ENCODE measurements around the gene ZNF532.

The ZNF532 gene

GRCh38 chr18:58844871-58845270, 19.8 kb upstream of the ZNF532 start:
- Histone ChIP-seq H3K9ac (ENCODE audit: low read length) (no peak overlapping the region), H3K9me3 (ENCODE audit: low read length) (no peaks in the 10 kb centered on the region), H3K4me3 (ENCODE audit: low read depth, low read length, poor library complexity, severe bottlenecking) (no peak overlapping the region), H4K20me1 (ENCODE audit: insufficient read depth, low read length) (no peaks in the 10 kb centered on the region), H3F3A (ENCODE audit: insufficient read depth, low read length) (no peaks in the 10 kb centered on the region), H3K4me2 (ENCODE audit: low read length) (no peak overlapping the region), H3K27me3 (ENCODE audit: insufficient read depth, low read length) (peaks cover 1% of the 10 kb centered on the region; the same call in 1 of the 2 replicates), H3K79me2 (ENCODE audit: insufficient read depth, low read length) (no peaks in the 10 kb centered on the region), H3K27ac (ENCODE audit: low read depth, low read length, poor library complexity, severe bottlenecking) (no peak overlapping the region), H3K9me2 (ENCODE audit: low read depth, low read length) (no peaks in the 10 kb centered on the region), H3K36me3 (ENCODE audit: insufficient read depth, low read length) (peaks cover 6% of the 10 kb centered on the region; the same call in 1 of the 2 replicates), H3K4me1 (ENCODE audit: insufficient read depth, low read length, severe bottlenecking) (peaks cover 18% of the 10 kb centered on the region), H2AFZ (ENCODE audit: low read length) (no peak overlapping the region)
- TF ChIP-seq CTCF (IDR thresholded peaks at IDR 0.05; ENCODE audit: low read length) (no peak), EZH2 (IDR thresholded peaks at IDR 0.05; ENCODE audit: borderline replicate concordance, low read length) (no peak)

GRCh38 chr18:58845928-58846724, 18.6 kb upstream of the ZNF532 start:
- Histone ChIP-seq H3K4me2 (ENCODE audit: low read length) (no peak overlapping the region), H3K27me3 (ENCODE audit: insufficient read depth, low read length) (peaks cover 2% of the 10 kb centered on the region; the same call in 1 of the 2 replicates), H2AFZ (ENCODE audit: low read length) (no peak overlapping the region), H3F3A (ENCODE audit: insufficient read depth, low read length) (no peaks in the 10 kb centered on the region), H3K79me2 (ENCODE audit: insufficient read depth, low read length) (no peaks in the 10 kb centered on the region), H3K27ac (ENCODE audit: low read depth, low read length, poor library complexity, severe bottlenecking) (no peak overlapping the region), H3K4me1 (ENCODE audit: insufficient read depth, low read length, severe bottlenecking) (peaks cover 18% of the 10 kb centered on the region), H3K4me3 (ENCODE audit: low read depth, low read length, poor library complexity, severe bottlenecking) (no peak overlapping the region), H3K36me3 (ENCODE audit: insufficient read depth, low read length) (peaks cover 6% of the 10 kb centered on the region; the same call in 1 of the 2 replicates), H3K9me3 (ENCODE audit: low read length) (no peaks in the 10 kb centered on the region), H4K20me1 (ENCODE audit: insufficient read depth, low read length) (no peaks in the 10 kb centered on the region), H3K9me2 (ENCODE audit: low read depth, low read length) (no peaks in the 10 kb centered on the region), H3K9ac (ENCODE audit: low read length) (no peak overlapping the region)
- no peak for TF ChIP-seq EZH2 (IDR thresholded peaks at IDR 0.05; ENCODE audit: borderline replicate concordance, low read length)
- TF ChIP-seq CTCF (IDR thresholded peaks at IDR 0.05; ENCODE audit: low read length): no peak

- peaks cover 18% of the 10 kb centered on the region for H3K4me1 ChIP-seq (ENCODE audit: insufficient read depth, low read length, severe bottlenecking)
- H4K20me1 ChIP-seq (ENCODE audit: insufficient read depth, low read length): no peaks in the 10 kb centered on the region
- H3K9me2 ChIP-seq (ENCODE audit: low read depth, low read length): no peaks in the 10 kb centered on the region
- H3K79me2 ChIP-seq (ENCODE audit: insufficient read depth, low read length): no peaks in the 10 kb centered on the region
- peaks cover 6% of the 10 kb centered on the region; the same call in 1 of the 2 replicates for H3K36me3 ChIP-seq (ENCODE audit: insufficient read depth, low read length)
- H3K9ac ChIP-seq (ENCODE audit: low read length): peak overlapping the region; percentile 14; the same call in 1 of the 2 replicates
- TF ChIP-seq CTCF (IDR thresholded peaks at IDR 0.05; ENCODE audit: low read length): no peak
- TF ChIP-seq EZH2 (IDR thresholded peaks at IDR 0.05; ENCODE audit: borderline replicate concordance, low read length): no peak
- H3K27ac ChIP-seq (ENCODE audit: low read depth, low read length, poor library complexity, severe bottlenecking): no peak overlapping the region
- H3K9me3 ChIP-seq (ENCODE audit: low read length): no peaks in the 10 kb centered on the region
- H2AFZ ChIP-seq (ENCODE audit: low read length): peak overlapping the region; percentile 43; the same call in 1 of the 2 replicates
- H3K27me3 ChIP-seq (ENCODE audit: insufficient read depth, low read length): peaks cover 2% of the 10 kb centered on the region; the same call in 1 of the 2 replicates
- H3F3A ChIP-seq (ENCODE audit: insufficient read depth, low read length): no peaks in the 10 kb centered on the region
- H3K4me3 ChIP-seq (ENCODE audit: low read depth, low read length, poor library complexity, severe bottlenecking): peak overlapping the region; percentile 51
- peak overlapping the region; percentile 68 for H3K4me2 ChIP-seq (ENCODE audit: low read length)
These were observed 17.1 kb upstream of the ZNF532 start for GRCh38 chr18:58847383-58848071.

Data from OCI-LY1 (cell line).